Measurements from ENCODE around the gene BAMBI. TPM values are rescaled to one million over a fixed set of nuclear protein-coding genes. Genes with fewer than 3 reads are reported as not detected.

The BAMBI gene
- total RNA-seq, 4 donors from 2014 or later: 6.4 to 18.3 (median 14.0) TPM

DNA sequence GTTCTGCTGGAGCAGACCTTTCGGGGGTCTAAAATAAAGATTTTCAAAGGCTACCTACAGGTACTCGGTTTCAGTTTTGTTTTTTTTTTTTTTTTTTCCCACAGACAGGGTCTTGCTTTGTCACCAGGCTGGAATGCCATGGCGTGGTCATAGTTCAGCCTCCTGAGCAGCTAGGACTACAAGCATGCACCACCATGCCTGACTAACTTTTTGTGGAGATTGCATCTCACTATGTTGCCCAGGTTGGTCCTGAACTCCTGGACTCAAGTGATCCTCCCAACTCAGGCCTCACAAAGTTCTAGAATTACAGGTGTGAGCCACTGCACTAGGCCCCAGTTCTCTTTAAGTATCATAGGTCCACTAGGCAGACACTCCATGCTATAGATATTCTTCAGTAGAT is 34.5 kb downstream of the BAMBI start:
- Histone ChIP-seq H3K9me3 (no peaks in the 10 kb centered on the region), H3K4me3 (no peak overlapping the region), H3K4me1 (no peaks in the 10 kb centered on the region), H3K27ac (no peak overlapping the region), H3K36me3 (no peaks in the 10 kb centered on the region), H3K27me3 (no peaks in the 10 kb centered on the region)
- TF ChIP-seq POLR2A (IDR thresholded peaks at IDR 0.05): no peak
- TF ChIP-seq, protein P1, sequence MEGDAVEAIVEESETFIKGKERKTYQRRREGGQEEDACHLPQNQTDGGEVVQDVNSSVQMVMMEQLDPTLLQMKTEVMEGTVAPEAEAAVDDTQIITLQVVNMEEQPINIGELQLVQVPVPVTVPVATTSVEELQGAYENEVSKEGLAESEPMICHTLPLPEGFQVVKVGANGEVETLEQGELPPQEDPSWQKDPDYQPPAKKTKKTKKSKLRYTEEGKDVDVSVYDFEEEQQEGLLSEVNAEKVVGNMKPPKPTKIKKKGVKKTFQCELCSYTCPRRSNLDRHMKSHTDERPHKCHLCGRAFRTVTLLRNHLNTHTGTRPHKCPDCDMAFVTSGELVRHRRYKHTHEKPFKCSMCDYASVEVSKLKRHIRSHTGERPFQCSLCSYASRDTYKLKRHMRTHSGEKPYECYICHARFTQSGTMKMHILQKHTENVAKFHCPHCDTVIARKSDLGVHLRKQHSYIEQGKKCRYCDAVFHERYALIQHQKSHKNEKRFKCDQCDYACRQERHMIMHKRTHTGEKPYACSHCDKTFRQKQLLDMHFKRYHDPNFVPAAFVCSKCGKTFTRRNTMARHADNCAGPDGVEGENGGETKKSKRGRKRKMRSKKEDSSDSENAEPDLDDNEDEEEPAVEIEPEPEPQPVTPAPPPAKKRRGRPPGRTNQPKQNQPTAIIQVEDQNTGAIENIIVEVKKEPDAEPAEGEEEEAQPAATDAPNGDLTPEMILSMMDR (IDR thresholded peaks at IDR 0.05): no peak
- no peak for DNase-seq
- intact Hi-C loops (cut with DNase I; ENCODE audit: low total_unique reads): no loop called here

DNA sequence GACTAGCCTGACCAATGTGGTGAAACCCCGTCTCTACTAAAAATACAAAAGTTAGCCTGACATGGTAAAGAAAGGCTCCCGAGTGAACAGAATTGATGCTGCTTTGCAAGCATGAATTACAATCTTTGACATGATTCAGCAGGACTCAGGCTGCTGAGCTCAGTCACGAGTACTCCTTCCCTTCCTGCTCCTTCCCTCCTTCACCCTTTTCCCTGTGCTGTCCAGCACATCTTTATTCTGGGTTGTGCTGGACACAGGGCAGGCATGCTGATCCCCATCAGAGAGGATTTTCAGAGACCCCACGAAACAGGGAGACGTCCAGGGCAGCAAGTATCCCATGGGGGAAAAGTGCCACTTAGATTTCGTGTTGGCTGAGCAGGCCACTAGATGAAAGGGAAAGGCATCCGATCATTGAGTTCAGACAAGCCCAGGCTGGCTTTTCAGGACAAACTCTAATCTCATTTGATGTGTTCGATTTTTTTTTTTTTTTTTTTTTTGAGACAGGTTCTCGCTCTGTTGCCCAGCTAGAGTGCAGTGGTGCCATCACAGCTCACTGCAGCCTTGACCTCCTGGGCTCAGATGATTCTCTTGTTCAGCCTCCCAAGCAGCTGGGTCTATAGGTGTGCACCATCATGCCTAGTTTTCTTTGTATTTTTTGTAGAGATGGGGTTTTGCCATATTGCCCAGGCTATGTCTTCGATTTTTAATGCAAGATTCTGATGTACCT is 36.5 kb downstream of the BAMBI start:
- no peak overlapping the region for H3K4me3 ChIP-seq
- no peaks in the 10 kb centered on the region for H3K27me3 ChIP-seq
- no peak overlapping the region for H3K27ac ChIP-seq
- DNase-seq: no peak
- no peaks in the 10 kb centered on the region for H3K36me3 ChIP-seq
- intact Hi-C loops (cut with DNase I; ENCODE audit: low total_unique reads): no loop called here
- no peaks in the 10 kb centered on the region for H3K4me1 ChIP-seq
- TF ChIP-seq, protein P1 (IDR thresholded peaks at IDR 0.05): no peak
- TF ChIP-seq POLR2A (IDR thresholded peaks at IDR 0.05): no peak
- no peaks in the 10 kb centered on the region for H3K9me3 ChIP-seq

DNA sequence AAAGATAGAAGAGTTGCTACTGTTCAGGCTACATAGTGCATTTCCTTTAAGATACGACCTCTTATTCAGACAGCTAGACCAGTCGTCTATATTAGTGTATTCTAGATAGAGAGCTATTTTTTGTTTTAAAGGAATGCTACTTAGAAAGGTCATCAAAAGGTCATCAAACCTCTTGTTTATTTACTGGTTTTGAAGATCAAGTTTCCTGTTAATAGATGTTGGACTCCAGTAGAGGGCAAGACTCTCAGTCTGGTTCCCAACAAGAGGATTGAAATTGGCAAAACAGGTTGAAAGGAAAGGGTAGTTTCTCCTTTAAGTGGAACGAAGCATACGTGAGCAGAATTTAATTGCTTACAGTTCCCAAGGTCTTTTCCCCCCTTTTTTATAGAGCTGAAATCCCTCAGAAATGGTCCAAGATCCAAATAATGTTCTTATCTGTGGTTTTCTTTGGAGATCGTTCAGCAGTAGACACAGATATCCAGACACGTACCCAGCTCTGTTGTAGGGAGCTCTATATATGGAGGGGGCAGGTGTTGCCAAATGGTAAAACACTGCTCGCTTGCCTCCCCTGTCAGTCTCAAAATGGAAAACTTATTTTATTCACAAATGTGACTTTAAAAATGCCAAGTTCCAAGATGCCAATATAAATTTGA is 37.2 kb downstream of the BAMBI start:
- Histone ChIP-seq H3K27me3 (no peaks in the 10 kb centered on the region), H3K9me3 (no peaks in the 10 kb centered on the region), H3K4me3 (no peak overlapping the region), H3K4me1 (no peaks in the 10 kb centered on the region), H3K36me3 (no peaks in the 10 kb centered on the region), H3K27ac (no peak overlapping the region)
- DNase-seq: no peak
- TF ChIP-seq POLR2A (IDR thresholded peaks at IDR 0.05): no peak
- TF ChIP-seq, protein P1 (IDR thresholded peaks at IDR 0.05): no peak
- intact Hi-C loops (cut with DNase I; ENCODE audit: low total_unique reads): no loop called here

DNA sequence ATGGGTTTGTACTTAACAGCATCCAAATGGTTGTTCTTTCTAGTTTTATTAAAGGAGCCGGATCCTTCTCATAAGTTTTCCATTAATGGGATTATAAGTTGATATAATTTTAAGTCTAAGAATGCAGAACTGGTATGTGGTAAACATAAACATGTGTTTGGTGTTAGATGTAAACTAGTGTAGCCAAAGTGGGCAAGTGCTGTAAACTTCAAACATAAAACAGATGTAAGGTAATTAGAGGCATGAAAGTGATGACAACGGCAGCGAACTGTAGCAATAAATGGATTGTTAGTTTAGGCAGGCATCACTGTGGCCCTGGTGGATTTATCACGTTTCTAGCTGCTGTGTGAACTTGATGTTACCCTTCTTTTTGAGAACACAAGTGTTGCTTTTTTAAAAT is 37.9 kb downstream of the BAMBI start:
- no peak for DNase-seq
- no peaks in the 10 kb centered on the region for H3K9me3 ChIP-seq
- TF ChIP-seq, protein P1 (IDR thresholded peaks at IDR 0.05): no peak
- no peaks in the 10 kb centered on the region for H3K27me3 ChIP-seq
- H3K27ac ChIP-seq: no peak overlapping the region
- H3K4me1 ChIP-seq: no peaks in the 10 kb centered on the region
- no peak overlapping the region for H3K4me3 ChIP-seq
- intact Hi-C loops (cut with DNase I; ENCODE audit: low total_unique reads): no loop called here
- no peaks in the 10 kb centered on the region for H3K36me3 ChIP-seq

DNA sequence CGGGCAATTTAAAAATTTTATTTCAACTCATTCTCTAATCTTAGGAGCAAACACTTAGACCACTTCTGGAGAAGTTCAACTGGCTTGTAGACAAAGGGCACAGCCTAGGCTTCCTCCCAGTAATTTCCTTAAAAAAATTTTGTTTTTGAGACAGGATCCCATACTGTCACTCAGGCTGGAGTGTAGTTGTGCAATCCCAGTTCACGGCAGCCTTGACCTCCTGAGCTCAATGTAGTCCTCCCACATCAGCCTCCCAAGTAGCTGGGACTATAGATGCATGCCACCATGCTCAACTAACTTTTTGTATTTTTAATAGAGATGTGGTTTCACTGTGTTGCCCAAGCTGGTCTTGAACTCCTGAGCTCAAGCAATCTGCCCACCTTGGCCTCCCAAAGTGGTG is 38.4 kb downstream of the BAMBI start:
- Histone ChIP-seq H3K4me1 (no peaks in the 10 kb centered on the region), H3K27ac (no peak overlapping the region), H3K27me3 (no peaks in the 10 kb centered on the region), H3K9me3 (no peaks in the 10 kb centered on the region), H3K36me3 (no peaks in the 10 kb centered on the region), H3K4me3 (no peak overlapping the region)
- no peak for DNase-seq
- intact Hi-C loops (cut with DNase I; ENCODE audit: low total_unique reads): no loop called here
- TF ChIP-seq, protein P1 (IDR thresholded peaks at IDR 0.05): no peak
- no peak for TF ChIP-seq POLR2A (IDR thresholded peaks at IDR 0.05)

Data from uterus (tissue), 4 donors.